DMS153 treated with DMSO at 0.1 percent for 48 hours (cell line): ENCODE measurements around the gene MYH16.
"Not testable (repeated sequence)": the region's sequence is repeated elsewhere in the genome, so short reads cannot be mapped to it uniquely, and the experiment has no call there.

Experiments
- DNase-seq: peaks from one replicate; lab custom pipeline; 2025; ENCODE audit not compliant: unreplicated experiment; lab: John Stamatoyannopoulos, UW

Gene MYH16

GRCh38 chr7:99272476-99273045 is at the start of gene MYH16:
Gene MYH16 (plus strand): TSS chr7:99272839.
- DNase-seq = no peak

- not testable (repeated sequence) for DNase-seq
Measured at GRCh38 chr7:99224263-99224898, 48.3 kb upstream of the MYH16 start.

GRCh38 chr7:99224899-99225265 is 47.8 kb upstream of the MYH16 start:
- no peak for DNase-seq

- DNase-seq = no peak
Measured at GRCh38 chr7:99229234-99229633, 43.4 kb upstream of the MYH16 start.

GRCh38 chr7:99232082-99232770 is 40.4 kb upstream of the MYH16 start:
- DNase-seq = no peak

GRCh38 chr7:99232955-99233354 is 39.7 kb upstream of the MYH16 start:
- not testable (repeated sequence) for DNase-seq

- no peak for DNase-seq
Measured at GRCh38 chr7:99234185-99234584, 38.5 kb upstream of the MYH16 start.

- DNase-seq = no peak
Measured at GRCh38 chr7:99235925-99236324, 36.7 kb upstream of the MYH16 start.

GRCh38 chr7:99237876-99238275 is 34.8 kb upstream of the MYH16 start:
- DNase-seq = not testable (repeated sequence)

GRCh38 chr7:99238558-99239341 is 33.9 kb upstream of the MYH16 start:
- DNase-seq = no peak

GRCh38 chr7:99242682-99243081 is 30.0 kb upstream of the MYH16 start:
- no peak for DNase-seq

- no peak for DNase-seq
Measured at GRCh38 chr7:99243751-99244337, 28.8 kb upstream of the MYH16 start.

- no peak for DNase-seq
Measured at GRCh38 chr7:99244939-99245338, 27.7 kb upstream of the MYH16 start.

- DNase-seq = no peak
Measured at GRCh38 chr7:99248391-99249095, 24.1 kb upstream of the MYH16 start.

- DNase-seq = no peak
Measured at GRCh38 chr7:99249985-99250575, 22.6 kb upstream of the MYH16 start.

- no peak for DNase-seq
Measured at GRCh38 chr7:99252166-99252895, 20.3 kb upstream of the MYH16 start.

GRCh38 chr7:99253369-99253768 is 19.3 kb upstream of the MYH16 start:
- no peak for DNase-seq

- DNase-seq = no peak
Measured at GRCh38 chr7:99254390-99254789, 18.2 kb upstream of the MYH16 start.

GRCh38 chr7:99255463-99255862 is 17.2 kb upstream of the MYH16 start:
- no peak for DNase-seq

- no peak for DNase-seq
Measured at GRCh38 chr7:99257065-99257464, 15.6 kb upstream of the MYH16 start.
